Loucy (cell line): ENCODE data around the gene TOP3A.

ENCODE experiments used
- H2AFZ ChIP-seq: fragments of 200-600 bp; sonication (generic); 2 replicates; pipeline ENCODE4 v1.6.0; 2016; ENCODE audit warnings: antibody characterized with exemption, mild to moderate bottlenecking, low read length, moderate library complexity
- H3F3A ChIP-seq: fragments of 200-600 bp; 2 replicates; pipeline ENCODE4 v1.6.0; 2016; ENCODE audit warnings: antibody characterized with exemption, low read depth, mild to moderate bottlenecking
- H3K27me3 ChIP-seq: fragments of 200-600 bp; sonication (generic); 2 replicates; pipeline ENCODE4 v1.6.1; 2014; ENCODE audit warnings: low read length, mild to moderate bottlenecking; ENCODE audit not compliant: insufficient read depth, poor library complexity, severe bottlenecking
- H3K36me3 ChIP-seq: fragments of 200-600 bp; sonication (generic); 2 replicates; pipeline ENCODE4 v1.6.1; 2016; ENCODE audit warnings: low read length; ENCODE audit not compliant: insufficient read depth
- H3K4me1 ChIP-seq: fragments of 200-600 bp; sonication (generic); 2 replicates; pipeline ENCODE4 v1.5.1; 2014; ENCODE audit warnings: low read length, mild to moderate bottlenecking; ENCODE audit not compliant: insufficient read depth, poor library complexity, severe bottlenecking
- H3K4me2 ChIP-seq: fragments of 200-600 bp; sonication (generic); 2 replicates; pipeline ENCODE4 v1.6.0; 2014; ENCODE audit warnings: antibody characterized with exemption, low read length, low read depth, mild to moderate bottlenecking; ENCODE audit not compliant: poor library complexity, severe bottlenecking
- H3K4me3 ChIP-seq: fragments of 200-600 bp; sonication (generic); 2 replicates; pipeline ENCODE4 v1.5.1; 2014; ENCODE audit warnings: low read length, mild to moderate bottlenecking, mixed read lengths; ENCODE audit not compliant: poor library complexity, severe bottlenecking
- H3K79me2 ChIP-seq: fragments of 200-600 bp; sonication (generic); 2 replicates; pipeline ENCODE4 v1.6.1; 2014; ENCODE audit warnings: low read length; ENCODE audit not compliant: insufficient read depth
- H3K9ac ChIP-seq: fragments of 200-600 bp; sonication (generic); 2 replicates; pipeline ENCODE4 v1.6.0; 2014; ENCODE audit warnings: mild to moderate bottlenecking, low read depth, low read length, moderate library complexity; ENCODE audit not compliant: poor library complexity, severe bottlenecking
- H3K9me2 ChIP-seq: fragments of 200-600 bp; sonication (generic); replicated peaks from 2 replicates; pipeline ENCODE4 v1.6.1; 2016; ENCODE audit warnings: low read depth, low read length, mixed read lengths
- H3K9me3 ChIP-seq: fragments of 200-600 bp; sonication (generic); 2 replicates; pipeline ENCODE4 v1.6.1; 2014; ENCODE audit warnings: mild to moderate bottlenecking, antibody characterized with exemption, low read length, low read depth; ENCODE audit not compliant: insufficient read depth
- H4K20me1 ChIP-seq: fragments of 200-600 bp; sonication (generic); 2 replicates; pipeline ENCODE4 v1.6.0; 2014; ENCODE audit warnings: antibody characterized with exemption, low read length, mild to moderate bottlenecking; ENCODE audit not compliant: insufficient read depth, poor library complexity, severe bottlenecking
- EZH2phosphoT487 ChIP-seq: fragments of 200-600 bp; IDR thresholded peaks from 2 replicates; pipeline ENCODE4 v1.6.1; 2018; ENCODE audit warnings: antibody characterized with exemption, mild to moderate bottlenecking, moderate library complexity, borderline replicate concordance
- TF ChIP-seq, protein P1 (sequence below): fragments of 200-600 bp; sonication (generic); conservative IDR thresholded peaks from 2 replicates; pipeline ENCODE4 v1.5.1; 2014; ENCODE audit warnings: mild to moderate bottlenecking, antibody characterized with exemption, low read length

Gene TOP3A

DNA sequence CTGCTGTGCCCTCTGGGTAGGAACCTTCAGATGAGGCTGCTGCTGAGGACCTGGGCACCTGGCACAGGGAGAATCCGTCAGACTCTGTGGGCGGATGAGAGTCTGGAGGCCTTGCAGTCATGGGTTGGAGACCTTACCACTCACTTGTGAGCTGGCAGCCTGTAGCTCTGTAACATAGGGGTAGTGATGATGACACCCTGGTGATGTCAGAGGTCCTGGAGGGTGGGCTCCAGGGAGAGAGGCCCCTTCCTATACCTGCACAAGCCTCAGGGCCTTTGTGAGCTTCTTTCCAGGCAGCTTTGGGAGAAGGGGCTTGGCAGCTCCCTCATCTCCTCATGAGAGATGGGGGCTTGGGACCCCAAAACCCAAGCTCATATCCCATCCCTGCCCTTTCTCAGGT lies 52.7 kb downstream of the TOP3A start:
- TF ChIP-seq, protein P1, sequence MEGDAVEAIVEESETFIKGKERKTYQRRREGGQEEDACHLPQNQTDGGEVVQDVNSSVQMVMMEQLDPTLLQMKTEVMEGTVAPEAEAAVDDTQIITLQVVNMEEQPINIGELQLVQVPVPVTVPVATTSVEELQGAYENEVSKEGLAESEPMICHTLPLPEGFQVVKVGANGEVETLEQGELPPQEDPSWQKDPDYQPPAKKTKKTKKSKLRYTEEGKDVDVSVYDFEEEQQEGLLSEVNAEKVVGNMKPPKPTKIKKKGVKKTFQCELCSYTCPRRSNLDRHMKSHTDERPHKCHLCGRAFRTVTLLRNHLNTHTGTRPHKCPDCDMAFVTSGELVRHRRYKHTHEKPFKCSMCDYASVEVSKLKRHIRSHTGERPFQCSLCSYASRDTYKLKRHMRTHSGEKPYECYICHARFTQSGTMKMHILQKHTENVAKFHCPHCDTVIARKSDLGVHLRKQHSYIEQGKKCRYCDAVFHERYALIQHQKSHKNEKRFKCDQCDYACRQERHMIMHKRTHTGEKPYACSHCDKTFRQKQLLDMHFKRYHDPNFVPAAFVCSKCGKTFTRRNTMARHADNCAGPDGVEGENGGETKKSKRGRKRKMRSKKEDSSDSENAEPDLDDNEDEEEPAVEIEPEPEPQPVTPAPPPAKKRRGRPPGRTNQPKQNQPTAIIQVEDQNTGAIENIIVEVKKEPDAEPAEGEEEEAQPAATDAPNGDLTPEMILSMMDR = no peak
- no peak for TF ChIP-seq EZH2phosphoT487
- Histone ChIP-seq H3K4me1 (peaks cover 22% of the 10 kb centered on the region), H3K27me3 (no peaks in the 10 kb centered on the region), H3K79me2 (peaks cover 25% of the 10 kb centered on the region), H3K9me2 (no peaks in the 10 kb centered on the region), H2AFZ (no peak overlapping the region), H4K20me1 (peaks cover 7% of the 10 kb centered on the region), H3K9ac (peak overlapping the region; percentile 81), H3F3A (no peaks in the 10 kb centered on the region), H3K36me3 (peaks cover 6% of the 10 kb centered on the region; the same call in 1 of the 2 replicates), H3K4me3 (peak overlapping the region; percentile 93), H3K4me2 (peak overlapping the region; percentile 80), H3K9me3 (no peaks in the 10 kb centered on the region)

DNA sequence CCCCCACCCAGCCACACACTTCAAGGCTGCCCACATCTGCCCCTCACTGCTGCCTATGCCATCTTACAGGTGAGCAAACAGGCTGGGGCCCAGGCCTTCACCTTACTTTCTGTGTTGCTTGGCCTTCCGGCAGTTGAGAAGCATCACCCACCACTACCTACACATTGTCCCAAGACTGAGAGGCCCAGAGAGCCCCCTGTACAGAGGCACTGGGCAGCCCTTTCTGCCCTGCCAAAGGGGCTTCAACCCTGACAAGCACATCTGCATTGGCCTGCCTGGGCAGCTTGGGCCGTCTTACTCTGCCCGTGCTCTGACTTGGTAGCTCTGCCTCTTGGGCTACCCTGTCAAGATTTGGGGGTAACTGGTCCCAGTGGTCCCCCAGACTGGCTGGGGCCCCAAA lies 53.1 kb downstream of the TOP3A start:
- no peaks in the 10 kb centered on the region for H3K9me2 ChIP-seq
- H3K9ac ChIP-seq = peak overlapping the region; percentile 81
- no peak overlapping the region for H2AFZ ChIP-seq
- H3K4me2 ChIP-seq = peak overlapping the region; percentile 80
- H3K36me3 ChIP-seq = peaks cover 6% of the 10 kb centered on the region; the same call in 1 of the 2 replicates
- TF ChIP-seq, protein P1 = no peak
- TF ChIP-seq EZH2phosphoT487 = no peak
- no peaks in the 10 kb centered on the region for H3K27me3 ChIP-seq
- H3K4me3 ChIP-seq = peak overlapping the region; percentile 93
- peaks cover 29% of the 10 kb centered on the region for H3K79me2 ChIP-seq
- peaks cover 12% of the 10 kb centered on the region for H4K20me1 ChIP-seq
- peaks cover 26% of the 10 kb centered on the region for H3K4me1 ChIP-seq
- H3F3A ChIP-seq = no peaks in the 10 kb centered on the region
- H3K9me3 ChIP-seq = no peaks in the 10 kb centered on the region

DNA sequence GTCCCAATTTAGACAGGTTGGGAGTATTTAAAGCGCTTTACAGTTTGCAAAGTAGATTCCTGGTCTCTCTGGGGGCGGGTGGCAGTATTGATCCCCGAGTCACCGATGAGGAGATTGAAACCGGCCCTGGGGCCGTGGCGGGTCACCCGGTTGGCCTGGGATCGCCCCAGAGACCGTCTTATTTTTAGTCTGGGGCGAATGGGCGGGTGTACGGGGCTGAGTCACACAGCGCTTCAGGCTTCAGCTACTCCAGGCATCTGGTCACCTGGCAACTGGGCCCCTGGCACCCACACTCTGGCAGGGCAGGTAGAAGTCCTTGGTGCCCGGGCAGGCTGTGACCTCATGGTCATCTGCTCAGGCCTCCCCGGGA lies 53.7 kb downstream of the TOP3A start:
- Histone ChIP-seq H3K9me2 (no peaks in the 10 kb centered on the region), H3K9me3 (no peaks in the 10 kb centered on the region), H3K9ac (peak overlapping the region; percentile 81), H4K20me1 (peaks cover 17% of the 10 kb centered on the region), H3K4me1 (peaks cover 27% of the 10 kb centered on the region), H3K36me3 (peaks cover 6% of the 10 kb centered on the region; the same call in 1 of the 2 replicates), H3F3A (no peaks in the 10 kb centered on the region), H2AFZ (peak overlapping the region; percentile 86), H3K79me2 (peaks cover 35% of the 10 kb centered on the region), H3K4me2 (peak overlapping the region; percentile 80), H3K4me3 (peak overlapping the region; percentile 93), H3K27me3 (no peaks in the 10 kb centered on the region)
- no peak for TF ChIP-seq EZH2phosphoT487
- TF ChIP-seq, protein P1 = no peak
